Measurements from ENCODE around the gene SLMAP.

Gene SLMAP

DNA sequence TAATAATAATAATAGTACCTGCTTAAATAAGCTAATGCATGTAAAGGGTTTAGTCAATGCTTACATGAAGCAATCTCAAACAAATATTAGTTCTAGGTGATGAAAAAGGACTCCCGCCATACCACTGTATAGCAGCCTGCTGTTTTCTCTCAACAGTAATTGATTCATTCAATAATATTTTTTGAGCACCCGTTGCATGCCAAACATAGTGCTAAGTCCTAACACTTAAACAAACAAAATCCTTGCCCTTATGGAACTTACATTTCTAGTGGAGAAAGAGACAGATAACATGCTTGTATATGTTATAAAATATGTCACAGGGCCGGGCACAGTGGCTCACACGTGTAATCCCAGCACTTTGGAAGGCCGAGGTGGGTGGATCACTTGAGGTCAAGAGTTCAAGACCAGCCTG is 190.9 kb downstream of the SLMAP start:
- no peak for DNase-seq (ENCODE audit: low spot score)

DNA sequence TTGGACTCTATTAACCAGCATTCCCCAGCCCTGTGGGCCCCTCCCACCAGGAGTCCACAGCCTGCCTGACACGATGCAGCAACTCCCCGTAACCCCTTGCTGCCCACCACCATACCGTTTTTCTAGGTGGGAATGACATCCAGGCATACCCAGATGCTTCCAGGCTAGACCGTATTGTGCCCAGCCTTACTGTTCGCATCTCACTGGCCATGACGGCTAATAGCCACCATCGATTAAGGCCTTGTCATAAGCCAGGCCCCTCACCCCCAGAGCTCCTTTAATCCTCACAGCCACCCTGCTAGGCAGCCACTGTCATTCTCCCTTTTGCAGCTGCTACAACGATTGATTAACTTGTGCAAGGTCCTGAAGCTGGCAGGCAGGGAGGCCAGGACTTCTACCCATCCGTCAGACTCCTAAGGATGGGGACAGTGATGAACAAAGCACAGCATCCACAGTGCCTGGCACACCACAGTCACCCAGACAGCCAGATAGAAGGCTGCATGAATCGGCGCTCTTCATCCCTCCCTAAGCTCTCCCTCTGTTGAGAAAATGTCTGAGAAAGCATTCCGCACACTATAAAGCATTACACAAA is 192.1 kb downstream of the SLMAP start:
- no peak for DNase-seq (ENCODE audit: low spot score)
- TF ChIP-seq, protein P1, sequence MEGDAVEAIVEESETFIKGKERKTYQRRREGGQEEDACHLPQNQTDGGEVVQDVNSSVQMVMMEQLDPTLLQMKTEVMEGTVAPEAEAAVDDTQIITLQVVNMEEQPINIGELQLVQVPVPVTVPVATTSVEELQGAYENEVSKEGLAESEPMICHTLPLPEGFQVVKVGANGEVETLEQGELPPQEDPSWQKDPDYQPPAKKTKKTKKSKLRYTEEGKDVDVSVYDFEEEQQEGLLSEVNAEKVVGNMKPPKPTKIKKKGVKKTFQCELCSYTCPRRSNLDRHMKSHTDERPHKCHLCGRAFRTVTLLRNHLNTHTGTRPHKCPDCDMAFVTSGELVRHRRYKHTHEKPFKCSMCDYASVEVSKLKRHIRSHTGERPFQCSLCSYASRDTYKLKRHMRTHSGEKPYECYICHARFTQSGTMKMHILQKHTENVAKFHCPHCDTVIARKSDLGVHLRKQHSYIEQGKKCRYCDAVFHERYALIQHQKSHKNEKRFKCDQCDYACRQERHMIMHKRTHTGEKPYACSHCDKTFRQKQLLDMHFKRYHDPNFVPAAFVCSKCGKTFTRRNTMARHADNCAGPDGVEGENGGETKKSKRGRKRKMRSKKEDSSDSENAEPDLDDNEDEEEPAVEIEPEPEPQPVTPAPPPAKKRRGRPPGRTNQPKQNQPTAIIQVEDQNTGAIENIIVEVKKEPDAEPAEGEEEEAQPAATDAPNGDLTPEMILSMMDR (IDR thresholded peaks at IDR 0.05; ENCODE audit: extremely low read depth, missing control alignments) = no peak

More for the DNA sequence above, 190.9 kb downstream of the SLMAP start:
- TF ChIP-seq, protein P1 (IDR thresholded peaks at IDR 0.05; ENCODE audit: extremely low read depth, missing control alignments) = no peak

DNA sequence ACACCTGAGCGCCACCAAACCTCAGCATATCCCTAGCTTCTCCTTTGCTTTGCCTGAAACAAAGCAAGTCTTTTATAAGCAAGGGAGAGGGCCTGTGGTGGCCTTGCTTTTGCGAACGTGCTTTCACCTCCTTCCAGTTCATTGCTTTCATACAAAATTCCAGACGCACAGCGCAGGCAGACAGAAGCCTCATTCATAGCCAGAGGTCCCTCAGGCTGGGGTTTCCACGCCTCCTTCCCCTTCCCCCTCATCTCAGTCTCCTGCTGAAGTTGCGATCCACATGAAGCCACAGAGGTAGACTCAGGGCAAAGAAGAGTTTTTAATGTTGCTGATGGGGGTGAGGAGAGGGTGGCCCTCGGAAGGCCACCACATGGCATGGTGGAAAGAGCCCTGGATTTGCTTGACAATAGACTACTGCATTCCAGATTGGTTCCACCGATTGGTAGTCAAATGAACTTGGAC is 192.7 kb downstream of the SLMAP start:
- TF ChIP-seq, protein P1 (IDR thresholded peaks at IDR 0.05; ENCODE audit: extremely low read depth, missing control alignments) = no peak
- no peak for DNase-seq (ENCODE audit: low spot score)

DNA sequence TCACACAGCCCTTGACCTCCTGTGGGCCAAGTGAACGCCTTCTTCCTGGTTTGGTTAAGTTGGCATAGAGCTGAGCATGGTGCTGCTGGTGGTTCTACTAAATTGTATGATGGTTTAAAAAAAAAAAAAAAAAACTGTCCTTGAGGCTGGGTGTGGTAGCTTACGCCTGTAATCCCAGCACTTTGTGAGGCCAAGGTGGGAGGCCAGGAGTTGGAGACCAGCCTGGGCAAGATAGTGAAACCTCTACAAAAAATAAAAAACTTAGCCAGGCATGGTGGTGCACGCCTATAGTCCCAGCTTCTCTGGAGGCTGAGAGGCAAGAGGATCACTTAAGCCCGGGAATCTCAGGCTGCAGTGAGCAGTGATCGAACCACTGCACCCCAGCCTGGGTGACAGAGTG is 193.2 kb downstream of the SLMAP start:
- TF ChIP-seq, protein P1 (IDR thresholded peaks at IDR 0.05; ENCODE audit: extremely low read depth, missing control alignments) = no peak
- no peak for DNase-seq (ENCODE audit: low spot score)

DNA sequence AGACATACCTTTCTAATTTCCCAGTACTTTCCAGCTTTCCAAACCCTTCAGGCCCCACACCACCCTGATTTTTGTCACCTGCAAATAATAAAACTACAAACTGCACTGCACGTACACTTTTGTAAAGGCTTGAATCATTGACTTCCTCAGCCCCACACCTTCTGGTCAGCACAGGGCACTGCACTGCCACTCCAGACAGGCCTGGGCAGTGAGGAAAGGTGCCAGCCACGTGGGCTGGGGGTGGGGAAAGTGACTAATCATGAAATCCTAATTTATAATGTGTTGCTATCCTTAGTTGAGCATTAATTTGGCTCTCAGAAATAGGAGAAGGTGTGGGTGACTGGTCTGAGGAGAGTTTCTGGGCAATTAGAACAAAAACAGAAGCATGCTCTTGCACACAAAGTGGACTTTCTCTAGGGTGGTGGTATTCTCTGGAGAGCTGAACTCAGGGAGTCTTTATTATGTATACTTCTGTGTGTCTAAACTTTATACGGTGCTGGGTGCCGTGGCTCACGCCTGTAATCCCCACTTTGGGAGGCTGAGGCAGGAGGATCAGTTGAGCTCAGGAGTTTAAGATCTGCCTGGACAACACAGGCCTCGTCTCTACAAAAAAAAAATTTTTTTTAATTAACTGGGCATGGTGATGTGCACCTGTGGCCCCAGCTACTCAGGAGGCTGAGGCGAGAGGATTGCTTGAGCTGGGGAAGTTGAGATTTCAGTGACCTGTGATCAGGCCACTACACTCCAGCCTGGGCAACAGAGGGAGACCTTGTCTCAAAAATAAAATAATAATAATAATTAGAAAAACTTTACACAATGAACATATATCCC is 193.9 kb downstream of the SLMAP start:
- TF ChIP-seq, protein P1 (IDR thresholded peaks at IDR 0.05; ENCODE audit: extremely low read depth, missing control alignments) = no peak
- DNase-seq (ENCODE audit: low spot score) = no peak

DNA sequence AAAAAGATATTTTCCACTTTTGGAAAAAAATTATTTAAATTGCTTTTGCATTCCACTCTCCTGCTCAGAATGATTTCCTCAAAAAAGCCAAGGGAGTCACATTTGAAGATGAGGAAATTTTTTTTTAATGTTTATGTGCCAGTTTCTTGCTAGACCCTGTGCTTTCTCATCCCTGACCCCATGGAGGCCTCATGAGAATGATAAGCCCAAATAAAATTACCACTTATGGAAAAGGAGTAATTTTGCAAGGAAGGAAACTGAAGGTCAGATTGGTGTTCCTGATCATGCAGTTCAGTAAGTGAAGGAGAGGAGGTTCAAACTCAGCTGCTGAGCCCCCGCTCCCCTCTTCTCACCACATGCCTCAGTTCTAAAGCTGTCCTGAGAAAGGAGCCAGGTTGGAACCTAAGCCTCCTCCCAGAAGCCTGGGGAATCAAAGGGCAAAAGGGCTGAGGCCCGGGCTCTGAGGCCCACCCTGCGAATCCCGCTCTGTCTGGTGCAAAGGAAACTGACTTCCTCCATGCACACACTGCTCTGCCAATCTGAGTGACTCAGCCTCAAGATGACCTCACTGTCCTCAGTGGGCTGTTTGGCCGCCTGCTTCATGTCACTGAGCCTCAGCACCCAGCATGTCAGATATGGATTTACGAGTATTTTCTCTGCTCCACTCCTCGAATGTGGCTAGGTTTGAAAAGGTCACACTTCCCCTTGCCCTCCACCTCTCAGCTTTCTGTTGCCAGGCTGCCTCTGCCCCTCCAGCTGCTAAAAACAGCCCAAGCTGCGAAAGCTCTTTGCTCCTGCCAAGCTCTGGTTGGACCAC is 195.2 kb downstream of the SLMAP start:
- DNase-seq (ENCODE audit: low spot score) = no peak
- TF ChIP-seq, protein P1 (IDR thresholded peaks at IDR 0.05; ENCODE audit: extremely low read depth, missing control alignments) = no peak

Measured in GM20000 (cell line).